Breast epithelium (tissue), 3 donors: Measurements from ENCODE around the gene ZACN.

Source experiments
- CTCF ChIP-seq, 3 donors: fragments of 450-650 bp; IDR thresholded peaks; one replicate each; pipeline ENCODE4 v1.5.1; 2016 to 2017; ENCODE audit warnings: antibody characterized with exemption in 3 of 3, mild to moderate bottlenecking in 3 of 3, moderate library complexity in 3 of 3
- POLR2A ChIP-seq: fragments of 450-650 bp; IDR thresholded peaks from one replicate; pipeline ENCODE4 v1.6.1; 2016; ENCODE audit warnings: antibody characterized with exemption, mild to moderate bottlenecking, moderate library complexity

- no peak for TF ChIP-seq CTCF (IDR thresholded peaks at IDR 0.05)
- no peak for TF ChIP-seq POLR2A
Measured at GRCh38 chr17:76111956-76112355, 33.0 kb downstream of the ZACN start.
